ENCODE data around the gene TBP.

TBP gene

DNA sequence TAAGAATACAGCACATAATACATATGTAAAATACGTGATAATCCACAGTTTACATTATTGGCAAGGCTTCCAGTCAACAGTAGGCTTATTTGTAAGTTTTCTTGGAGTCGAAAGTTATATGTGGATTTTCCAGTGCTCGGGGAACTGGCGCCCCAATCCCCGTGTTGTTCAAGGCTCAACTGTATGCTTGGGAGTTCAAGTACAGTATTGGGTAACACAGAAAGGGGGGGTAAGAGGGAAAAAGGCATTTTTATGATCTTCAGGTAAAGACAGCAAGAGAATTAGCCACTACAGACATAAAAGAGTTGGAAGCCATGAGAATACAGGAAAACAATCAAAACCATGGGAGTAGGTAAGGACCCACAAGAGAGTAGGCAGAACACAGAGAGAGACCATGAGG lies 17.5 kb upstream of the TBP start:
- no peak overlapping the region for H3K4me3 ChIP-seq (ENCODE audit: low read depth, low read length)
- no peak for DNase-seq (ENCODE audit: low read depth)
- TF ChIP-seq, protein P1, sequence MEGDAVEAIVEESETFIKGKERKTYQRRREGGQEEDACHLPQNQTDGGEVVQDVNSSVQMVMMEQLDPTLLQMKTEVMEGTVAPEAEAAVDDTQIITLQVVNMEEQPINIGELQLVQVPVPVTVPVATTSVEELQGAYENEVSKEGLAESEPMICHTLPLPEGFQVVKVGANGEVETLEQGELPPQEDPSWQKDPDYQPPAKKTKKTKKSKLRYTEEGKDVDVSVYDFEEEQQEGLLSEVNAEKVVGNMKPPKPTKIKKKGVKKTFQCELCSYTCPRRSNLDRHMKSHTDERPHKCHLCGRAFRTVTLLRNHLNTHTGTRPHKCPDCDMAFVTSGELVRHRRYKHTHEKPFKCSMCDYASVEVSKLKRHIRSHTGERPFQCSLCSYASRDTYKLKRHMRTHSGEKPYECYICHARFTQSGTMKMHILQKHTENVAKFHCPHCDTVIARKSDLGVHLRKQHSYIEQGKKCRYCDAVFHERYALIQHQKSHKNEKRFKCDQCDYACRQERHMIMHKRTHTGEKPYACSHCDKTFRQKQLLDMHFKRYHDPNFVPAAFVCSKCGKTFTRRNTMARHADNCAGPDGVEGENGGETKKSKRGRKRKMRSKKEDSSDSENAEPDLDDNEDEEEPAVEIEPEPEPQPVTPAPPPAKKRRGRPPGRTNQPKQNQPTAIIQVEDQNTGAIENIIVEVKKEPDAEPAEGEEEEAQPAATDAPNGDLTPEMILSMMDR (IDR thresholded peaks at IDR 0.05; ENCODE audit: control insufficient read depth, extremely low read depth, insufficient read depth) = no peak

- TF ChIP-seq, protein P1 (IDR thresholded peaks at IDR 0.05; ENCODE audit: control insufficient read depth, extremely low read depth, insufficient read depth) = no peak
- DNase-seq (ENCODE audit: low read depth) = no peak
- H3K4me3 ChIP-seq (ENCODE audit: low read depth, low read length) = no peak overlapping the region
These were observed 16.8 kb upstream of the TBP start for GRCh38 chr6:170537329-170537728.

GRCh38 chr6:170542031-170542719 lies 12.0 kb upstream of the TBP start:
- H3K4me3 ChIP-seq (ENCODE audit: low read depth, low read length) = no peak overlapping the region
- no peak for DNase-seq (ENCODE audit: low read depth)
- TF ChIP-seq, protein P1 (IDR thresholded peaks at IDR 0.05; ENCODE audit: control insufficient read depth, extremely low read depth, insufficient read depth) = no peak

DNA sequence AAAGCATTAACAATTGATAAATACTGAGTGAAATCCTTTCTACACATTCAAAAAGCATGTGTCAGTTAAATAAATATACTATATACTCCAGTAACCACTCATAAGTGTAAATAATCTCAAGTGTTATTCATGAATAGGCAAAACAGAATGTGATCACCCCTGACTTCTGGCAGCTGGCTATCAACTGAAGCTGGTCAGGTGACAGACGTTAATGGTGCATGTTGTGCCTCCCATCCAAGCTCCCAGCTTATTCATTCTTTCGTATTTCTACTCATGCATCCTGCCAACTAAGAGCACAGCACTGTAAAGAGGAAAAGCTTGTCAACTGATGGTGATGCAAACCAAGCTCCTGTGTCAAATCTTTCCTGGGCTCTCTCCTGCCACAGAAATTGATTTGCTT lies 8.8 kb upstream of the TBP start:
- no peak overlapping the region for H3K4me3 ChIP-seq (ENCODE audit: low read depth, low read length)
- DNase-seq (ENCODE audit: low read depth) = no peak
- TF ChIP-seq, protein P1 (IDR thresholded peaks at IDR 0.05; ENCODE audit: control insufficient read depth, extremely low read depth, insufficient read depth) = no peak

DNA sequence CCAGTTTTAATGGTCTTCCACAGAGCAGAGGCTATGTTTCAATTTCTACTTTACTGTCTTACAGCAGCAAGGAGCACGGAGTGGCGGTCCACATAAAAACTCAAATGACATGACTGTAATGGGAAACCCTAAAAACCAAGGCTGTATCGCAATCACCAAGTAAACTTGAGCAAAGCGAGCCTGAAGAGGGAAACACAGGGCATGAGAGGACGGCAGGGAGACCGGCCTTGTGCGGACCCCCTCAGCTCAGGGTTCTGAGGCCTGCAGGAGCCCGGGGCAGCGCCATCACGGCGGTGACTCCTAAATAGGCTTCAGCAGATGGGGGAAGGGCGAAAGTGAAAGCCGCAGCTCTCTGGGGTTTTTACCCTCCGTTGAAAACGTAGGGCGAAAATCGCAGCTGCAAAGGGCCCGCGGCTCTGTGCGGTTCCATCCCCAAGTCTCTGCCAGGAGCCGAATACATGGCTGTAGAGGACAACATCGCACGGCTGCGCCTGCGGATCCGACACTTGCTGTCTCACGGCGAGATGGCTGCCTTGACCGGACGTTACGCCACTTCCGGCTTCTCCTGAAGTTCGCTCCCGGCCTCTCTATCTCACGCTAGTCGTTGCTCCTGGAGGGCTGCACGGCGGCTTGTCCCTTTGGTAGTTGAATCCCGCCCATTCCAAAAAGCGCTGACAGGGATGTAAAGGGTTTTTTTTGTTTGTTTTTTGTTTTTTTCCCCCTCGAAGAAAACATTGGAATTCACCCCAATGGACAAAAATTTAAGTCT lies 1.2 kb upstream of the TBP start, which contains the start of gene PSMB1:
Gene PSMB1, minus strand, starts transcription at position 543 of the 769 bp plus-strand sequence. Its CDS starts 65 bp downstream, at position 478.
- H3K4me3 ChIP-seq (ENCODE audit: low read depth, low read length) = peak within 1 kb of the TSS; percentile 81
- peak; percentile 83 for DNase-seq (ENCODE audit: low read depth)
- TF ChIP-seq, protein P1 (IDR thresholded peaks at IDR 0.05; ENCODE audit: control insufficient read depth, extremely low read depth, insufficient read depth) = no peak

DNA sequence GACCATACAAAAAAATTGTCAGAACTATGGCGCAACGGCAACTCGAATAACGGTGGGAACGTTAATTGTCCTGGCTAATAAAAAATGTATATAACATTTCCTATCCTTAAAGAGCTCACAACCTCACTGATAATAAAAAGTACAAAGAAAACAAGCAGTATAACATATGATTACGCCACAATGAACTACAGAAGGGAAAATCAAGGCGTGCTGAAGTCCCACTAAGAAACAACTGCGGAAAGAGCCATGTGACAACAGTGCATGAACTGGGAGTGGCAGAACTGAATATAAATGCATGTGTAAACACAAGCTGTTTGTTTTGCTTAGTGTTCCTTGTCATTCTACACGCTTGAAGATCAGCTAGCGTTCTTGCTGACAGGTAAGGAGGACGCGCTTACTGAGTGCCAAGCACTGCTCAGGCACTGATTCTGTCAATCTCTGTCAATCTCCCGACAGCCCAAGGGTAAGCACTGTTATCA lies 596 bp upstream of the TBP start:
- TF ChIP-seq, protein P1 (IDR thresholded peaks at IDR 0.05; ENCODE audit: control insufficient read depth, extremely low read depth, insufficient read depth) = no peak
- peak overlapping the region; percentile 81 for H3K4me3 ChIP-seq (ENCODE audit: low read depth, low read length)
- DNase-seq (ENCODE audit: low read depth) = peak; percentile 56
